T47D (cell line): Measurements from ENCODE around the gene CSTF3.

Experiments used
- DNase-seq, 2 experiments: peaks; one replicate each; pipeline versions ENCODE4 v3.0.0 to v3.0.0-alpha.2; 2011 to 2012; ENCODE audit warnings: low read depth in 1 of 2, low spot score in 1 of 2
- JUND ChIP-seq: IDR thresholded peaks from 2 replicates; pipeline ENCODE4 v1.6.1; 2012; ENCODE audit warnings: low read depth
- in situ Hi-C: cut with HindIII; loops from 2 replicates; pipeline ENCODE4 v1.10.0; 2016; ENCODE audit warnings: low sequenced_read_pairs, low pct_unique_long_range_greater_than_20kb

CSTF3 gene

DNA sequence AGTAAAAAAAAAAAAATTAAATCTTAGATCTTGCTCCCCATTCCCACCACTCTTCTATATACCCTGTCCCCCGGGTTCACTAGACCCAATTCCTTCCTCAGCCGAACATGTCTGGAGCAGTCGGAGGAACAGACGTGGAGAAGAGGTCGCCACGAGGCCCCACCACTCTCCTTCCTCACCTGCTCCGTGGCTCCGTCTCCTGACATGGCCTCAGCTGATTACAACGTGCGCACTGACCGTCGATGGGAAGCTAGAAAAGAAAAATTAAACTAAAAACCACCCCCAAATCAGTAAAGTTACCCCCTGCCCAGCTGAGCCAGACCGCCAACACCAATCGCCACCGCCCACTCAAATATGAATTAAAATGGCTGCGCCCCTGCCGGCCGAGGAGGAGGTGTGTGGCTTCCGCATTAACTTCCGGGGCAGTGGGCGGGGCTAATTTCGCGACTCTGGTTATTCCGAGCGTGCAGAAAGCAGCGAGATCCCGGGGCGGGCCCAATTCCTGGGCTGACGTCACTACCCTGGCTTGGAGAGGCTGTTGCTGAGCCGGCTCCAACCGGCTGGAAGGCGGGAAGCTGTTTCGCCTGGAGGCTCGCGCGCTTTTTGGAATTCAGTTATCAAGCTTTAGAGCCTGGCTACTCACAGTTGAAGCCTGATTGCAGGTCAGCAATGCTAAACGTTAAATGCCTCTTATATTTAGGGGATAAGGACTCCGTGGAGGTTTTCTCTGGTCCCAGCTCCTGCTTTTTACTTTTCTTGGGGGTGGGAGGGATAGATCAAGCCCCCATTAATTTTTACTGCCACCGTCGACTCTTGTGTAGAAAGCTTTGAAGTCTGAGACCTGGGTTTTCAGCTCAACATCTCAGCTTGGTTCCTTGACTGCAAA is at the start of gene CSTF3:
Gene CSTF3 (minus strand): TSS at position 361 of the 886 bp plus-strand sequence. CDS start 155 bp downstream, at position 206.
- in situ Hi-C loops: no loop called here

GRCh38 chr11:33208150-33208549 is 46.9 kb upstream of the CSTF3 start:
- in situ Hi-C loops: no loop called here
- DNase-seq: no peak
- TF ChIP-seq JUND: no peak

More for the DNA sequence above, at the start of gene CSTF3:
- peak; percentile 85 to 100 for DNase-seq
- no peak for TF ChIP-seq JUND

GRCh38 chr11:33207408-33207985 is 46.2 kb upstream of the CSTF3 start:
- TF ChIP-seq JUND: no peak
- in situ Hi-C loops: no loop called here
- no peak for DNase-seq

GRCh38 chr11:33197915-33198727 is 36.8 kb upstream of the CSTF3 start:
- no peak for DNase-seq
- in situ Hi-C loops: no loop called here
- TF ChIP-seq JUND: no peak

- peak in 1 of 2 experiments; percentile 12 for DNase-seq
- no peak for TF ChIP-seq JUND
- in situ Hi-C loops: no loop called here
Observed at GRCh38 chr11:33195462-33196173, 34.3 kb upstream of the CSTF3 start.

GRCh38 chr11:33194455-33194854 is 33.2 kb upstream of the CSTF3 start:
- TF ChIP-seq JUND: no peak
- in situ Hi-C loops: no loop called here
- no peak for DNase-seq

- TF ChIP-seq JUND: no peak
Observed at GRCh38 chr11:33191467-33191866, 30.2 kb upstream of the CSTF3 start.

GRCh38 chr11:33187998-33188722 is 26.9 kb upstream of the CSTF3 start:
- in situ Hi-C loops: no loop called here
- TF ChIP-seq JUND: no peak
- DNase-seq: no peak

More at GRCh38 chr11:33191467-33191866, 30.2 kb upstream of the CSTF3 start:
- DNase-seq: no peak
- in situ Hi-C loops: no loop called here

DNA sequence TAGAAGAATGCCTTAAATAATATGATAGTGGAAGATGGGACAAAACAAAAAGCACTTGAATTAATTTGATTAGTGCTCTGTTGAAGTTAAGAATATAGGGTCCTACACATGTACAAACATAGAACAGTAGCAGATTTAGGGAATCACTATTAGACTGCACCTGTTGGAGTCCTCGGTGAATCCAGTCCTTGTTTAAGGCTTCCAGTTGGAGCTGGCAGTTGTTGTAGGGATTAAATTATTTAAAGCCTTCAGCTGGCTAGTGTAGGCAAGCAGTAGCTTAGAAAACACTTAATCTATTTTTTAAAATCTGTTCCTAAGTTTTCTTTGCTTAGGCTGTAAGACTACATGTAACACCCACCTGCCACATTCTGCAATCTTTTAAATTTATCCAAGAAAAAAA is 24.5 kb upstream of the CSTF3 start:
- no peak for DNase-seq
- in situ Hi-C loops: no loop called here
- no peak for TF ChIP-seq JUND

GRCh38 chr11:33182246-33182878 is 21.1 kb upstream of the CSTF3 start:
- DNase-seq: no peak
- no peak for TF ChIP-seq JUND
- in situ Hi-C loops: no loop called here

GRCh38 chr11:33179348-33179803 is 18.1 kb upstream of the CSTF3 start:
- in situ Hi-C loops: no loop called here
- peak in 1 of 2 experiments; percentile 35 for DNase-seq
- no peak for TF ChIP-seq JUND
